Heart right ventricle (tissue), 16 donors: ENCODE results near the gene OR10G6. TPM values are rescaled to one million over a fixed set of nuclear protein-coding genes. Genes with fewer than 3 reads are reported as not detected.
"Not testable (repeated sequence)": the region's sequence is repeated elsewhere in the genome, so short reads cannot be mapped to it uniquely, and the experiment has no call there.

Experiments
- ATAC-seq, 8 donors: fragments of 200-7000 bp; cut with Tn5 transposase; one replicate each; pipeline ENCODE4 v1.9.1; 2020; ENCODE audit warnings: mild to moderate bottlenecking in 8 of 8, moderate library complexity in 8 of 8, moderate number of reproducible peaks in 1 of 8
- DNase-seq, 2 donors: peaks; one replicate each; pipeline ENCODE4 v3.0.0-alpha.2; 2020
- H3K27ac ChIP-seq, 10 donors: fragments of 200-600 bp; sonication (generic) in 2 of 10; one replicate each; pipeline versions ENCODE4 v1.5.0 to v1.8.0; 2020 to 2022; ENCODE audit warnings: mild to moderate bottlenecking in 3 of 10
- H3K27me3 ChIP-seq, 7 donors: fragments of 200-600 bp; one replicate each; pipeline ENCODE4 v1.8.0; 2021 to 2022; ENCODE audit warnings: mild to moderate bottlenecking in 2 of 7
- H3K36me3 ChIP-seq, 9 donors: fragments of 200-600 bp; sonication (generic) in 1 of 9; one replicate each; pipeline versions ENCODE4 v1.5.0 to v1.8.0; 2020 to 2022; ENCODE audit warnings: mild to moderate bottlenecking in 2 of 9
- H3K4me1 ChIP-seq, 9 donors: fragments of 200-600 bp; sonication (generic) in 1 of 9; one replicate each; pipeline versions ENCODE4 v1.5.0 to v1.8.0; 2020 to 2022; ENCODE audit warnings: mild to moderate bottlenecking in 4 of 9
- H3K4me3 ChIP-seq, 10 donors: fragments of 200-600 bp; sonication (generic) in 2 of 10; one replicate each; pipeline versions ENCODE4 v1.5.0 to v1.8.0; 2020 to 2022; ENCODE audit warnings: mild to moderate bottlenecking in 7 of 10, moderate library complexity in 2 of 10
- H3K9me3 ChIP-seq, 11 donors: fragments of 200-600 bp in 10 of 11; sonication (generic) in 2 of 11; one replicate each; pipeline versions ENCODE4 v1.5.0 to v1.8.0; 2013 to 2022; ENCODE audit warnings: mild to moderate bottlenecking in 2 of 11, control low read depth in 1 of 11, moderate library complexity in 1 of 11
- WGBS, 2 donors: extraction: QIAGEN DNeasy Blood & Tissue Kit; methylation state at CpG; one replicate each; pipeline ENCODE4 v1.1.7; 2013; ENCODE audit warnings: inconsistent platforms in 1 of 2; 5-methylcytosine and 5-hydroxymethylcytosine counted together
- intact Hi-C, 10 donors: fragments of 100-400 bp; cut with DNase I; formaldehyde crosslinking; loops; one replicate each; pipeline versions ENCODE4 v1.11.1 to v1.14.2; 2022
- polyA plus RNA-seq, 2 donors: library from polyadenylated mRNA; stranded (reverse); fragments of 200-250 nt; gene quantifications; one replicate each; pipeline ENCODE4 v1.2.3, GENCODE V29; 2013
- total RNA-seq, 10 donors: library from RNA; stranded (reverse); fragmentation: NEBNext Ultra II Directional in 3 of 10; extraction: Animal tissue kit (Norgen Biotek cat#: 25700) in 3 of 10; gene quantifications; one replicate each; pipeline versions ENCODE4 v1.2.1 to v1.2.4, GENCODE V29; 2021 to 2023
- TF ChIP-seq, protein P1 (sequence below), 9 donors: fragments of 200-600 bp; sonication (generic) in 2 of 9; IDR thresholded peaks; one replicate each; pipeline versions ENCODE4 v1.5.0 to v1.8.0; 2021 to 2022; ENCODE audit warnings: antibody characterized with exemption in 9 of 9, mild to moderate bottlenecking in 5 of 9, moderate library complexity in 1 of 9
- donor health status: Arrhythmogenic right ventricular cardiomyopathy.
- donor health status: ischemic (EF 13 %, LVEDD 7.1; RV severe dilation, severe dysfunction).
- donor health status: healthy with polysubstance abuse.
- donor health status: DM: no; HTN: yes; CAD: no.
- donor health status: DM: no; HTN: no; CAD: no.
- donor health status: ischemic (EF 25% LVEDD 6.9; RV normal size, moderate dysfunction).
- donor health status: ischemic (EF 25% LVEDD 5.7; RV mildly dilated, moderate dysfunction).
- donor health status: healthy.
- donor health status: DM: yes; HTN: yes; CAD: no.
- donor health status: Ischemic cardiomyopathy.
- donor health status: ischemic (EF 35%, LVEDD 5.7; RV mildly dilated, moderate dysfunction).
- donor health status: nonischemic (EF 11% LVEDD 7.7; RV severe dilation, severe dysfunction).
- donor health status: DM: yes; HTN: yes; CAD: no.
- donor health status: PGD.
- donor health status: ischemic (EF 29% LVEDD 5.4; RV normal size, mild dysfunction).
- donor health status: nonischemic (EF 23%, LVEDD 6.1; RV moderate dilation, normal function).

The OR10G6 gene
- total and polyA plus RNA-seq, 12 donors, result not detected

DNA sequence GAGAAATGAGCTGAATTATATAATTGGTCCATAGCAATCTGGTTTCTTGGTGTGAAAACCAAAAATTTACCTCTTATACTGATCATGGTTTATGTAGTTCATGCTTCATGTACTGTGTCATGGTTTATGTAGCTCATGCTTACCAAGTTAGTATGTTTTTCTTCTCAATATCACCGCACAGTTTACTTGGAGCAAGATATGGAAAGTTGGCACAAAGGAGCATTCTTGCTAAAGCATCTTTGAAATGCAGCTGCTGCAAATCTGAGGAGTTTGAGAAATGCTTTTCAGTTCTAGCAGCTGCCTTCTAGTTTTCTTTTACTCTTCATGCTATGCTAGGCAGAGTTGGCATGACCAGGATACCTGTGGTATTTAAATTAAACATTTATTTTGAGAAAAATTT lies 41.7 kb upstream of the OR10G6 start:
- Histone ChIP-seq H3K4me3 (no peak overlapping the region), H3K4me1 (no peaks in the 10 kb centered on the region), H3K9me3 (no peaks in the 10 kb centered on the region), H3K27me3 (peaks cover 0 to 3% (median 0%) of the 10 kb centered on the region in 7 donors), H3K36me3 (no peaks in the 10 kb centered on the region), H3K27ac (no peak overlapping the region)
- DNase-seq, result no peak
- intact Hi-C loops, result no loop called here
- no peak for ATAC-seq
- 50 to 62% methylated on average over 1 of the region's 1 CpG for WGBS, 2 donors
- TF ChIP-seq, protein P1, sequence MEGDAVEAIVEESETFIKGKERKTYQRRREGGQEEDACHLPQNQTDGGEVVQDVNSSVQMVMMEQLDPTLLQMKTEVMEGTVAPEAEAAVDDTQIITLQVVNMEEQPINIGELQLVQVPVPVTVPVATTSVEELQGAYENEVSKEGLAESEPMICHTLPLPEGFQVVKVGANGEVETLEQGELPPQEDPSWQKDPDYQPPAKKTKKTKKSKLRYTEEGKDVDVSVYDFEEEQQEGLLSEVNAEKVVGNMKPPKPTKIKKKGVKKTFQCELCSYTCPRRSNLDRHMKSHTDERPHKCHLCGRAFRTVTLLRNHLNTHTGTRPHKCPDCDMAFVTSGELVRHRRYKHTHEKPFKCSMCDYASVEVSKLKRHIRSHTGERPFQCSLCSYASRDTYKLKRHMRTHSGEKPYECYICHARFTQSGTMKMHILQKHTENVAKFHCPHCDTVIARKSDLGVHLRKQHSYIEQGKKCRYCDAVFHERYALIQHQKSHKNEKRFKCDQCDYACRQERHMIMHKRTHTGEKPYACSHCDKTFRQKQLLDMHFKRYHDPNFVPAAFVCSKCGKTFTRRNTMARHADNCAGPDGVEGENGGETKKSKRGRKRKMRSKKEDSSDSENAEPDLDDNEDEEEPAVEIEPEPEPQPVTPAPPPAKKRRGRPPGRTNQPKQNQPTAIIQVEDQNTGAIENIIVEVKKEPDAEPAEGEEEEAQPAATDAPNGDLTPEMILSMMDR (IDR thresholded peaks at IDR 0.05), result no peak

DNA sequence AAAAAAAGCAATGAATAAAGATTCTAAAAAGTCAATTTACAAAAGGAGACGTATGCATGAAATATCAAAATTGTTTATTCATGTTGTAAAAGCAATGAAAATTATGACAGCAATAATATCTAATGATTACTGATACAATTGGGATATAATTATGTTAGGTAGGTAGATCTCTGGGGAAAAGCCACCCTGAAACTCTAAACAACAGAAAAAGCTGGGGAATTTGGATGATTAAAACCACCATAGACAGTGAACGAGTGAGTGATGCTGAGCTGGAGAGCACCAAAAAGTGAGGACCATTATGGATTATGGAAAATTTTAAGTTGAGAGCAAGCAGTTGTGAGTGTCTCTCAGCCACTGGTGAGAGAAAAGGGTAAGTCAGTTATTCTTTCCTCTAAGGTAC lies 31.5 kb upstream of the OR10G6 start, which contains the start of gene OR10G8:
TSS of gene OR10G8 (plus strand) at position 301 of the 400 bp plus-strand sequence. CDS start 2,825 bp downstream, outside the sequence.
- no peaks in the 10 kb centered on the region for H3K27me3 ChIP-seq
- TF ChIP-seq, protein P1 (IDR thresholded peaks at IDR 0.05), result no peak
- no peaks in the 10 kb centered on the region for H3K4me1 ChIP-seq
- intact Hi-C loops, result no loop called here
- no peaks in the 10 kb centered on the region for H3K9me3 ChIP-seq
- no peaks in the 10 kb centered on the region for H3K36me3 ChIP-seq
- ATAC-seq (no peak), DNase-seq (no peak)
- 76 to 83% methylated on average over 2 of the region's 2 CpGs for WGBS, 2 donors
- no peak within 1 kb of the TSS for H3K4me3 ChIP-seq
- H3K27ac ChIP-seq, result no peak within 1 kb of the TSS

DNA sequence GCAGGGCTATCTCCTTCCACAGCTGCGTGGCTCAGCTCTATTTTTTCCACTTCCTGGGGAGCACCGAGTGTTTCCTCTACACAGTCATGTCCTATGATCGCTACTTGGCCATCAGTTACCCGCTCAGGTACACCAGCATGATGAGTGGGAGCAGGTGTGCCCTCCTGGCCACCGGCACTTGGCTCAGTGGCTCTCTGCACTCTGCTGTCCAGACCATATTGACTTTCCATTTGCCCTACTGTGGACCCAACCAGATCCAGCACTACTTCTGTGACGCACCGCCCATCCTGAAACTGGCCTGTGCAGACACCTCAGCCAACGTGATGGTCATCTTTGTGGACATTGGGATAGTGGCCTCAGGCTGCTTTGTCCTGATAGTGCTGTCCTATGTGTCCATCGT lies 20.9 kb upstream of the OR10G6 start:
- H3K4me3 ChIP-seq, H3K27me3 ChIP-seq, H3K27ac ChIP-seq, H3K9me3 ChIP-seq, DNase-seq, ATAC-seq, H3K36me3 ChIP-seq, H3K4me1 ChIP-seq, intact Hi-C loops: not testable (repeated sequence)
- WGBS, 2 donors, result 83 to 94% methylated on average over 6 to 7 of the region's 9 CpGs

DNA sequence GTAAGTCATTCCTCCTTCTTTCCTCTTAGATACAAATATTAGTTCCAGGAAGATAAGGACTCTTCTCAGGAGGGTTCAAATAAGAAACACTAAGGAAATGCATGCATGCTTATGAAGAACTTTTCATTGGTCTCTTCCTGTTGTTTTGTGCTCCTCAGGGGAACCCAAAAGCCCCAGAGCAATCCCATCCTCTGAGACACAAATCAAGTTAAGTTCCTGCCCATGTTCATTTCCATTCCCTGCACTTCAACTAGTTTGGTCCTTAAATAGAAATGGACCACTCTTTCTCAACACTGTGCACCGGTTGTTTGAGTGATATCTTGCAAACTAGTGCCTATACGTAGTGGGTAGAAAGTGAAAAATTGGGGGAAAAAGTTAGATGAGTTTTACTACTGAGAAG lies 17.7 kb upstream of the OR10G6 start, which contains the start of gene OR10G4:
TSS of gene OR10G4 (plus strand) at position 301 of the 400 bp plus-strand sequence. CDS start 2,578 bp downstream, outside the sequence.
- DNase-seq, result no peak
- no peak within 1 kb of the TSS for H3K27ac ChIP-seq
- no peaks in the 10 kb centered on the region for H3K27me3 ChIP-seq
- no peaks in the 10 kb centered on the region for H3K9me3 ChIP-seq
- TF ChIP-seq, protein P1 (IDR thresholded peaks at IDR 0.05), result no peak
- 74 to 75% methylated on average over 2 of the region's 2 CpGs for WGBS, 2 donors
- no peak within 1 kb of the TSS for H3K4me3 ChIP-seq
- ATAC-seq, result no peak
- H3K36me3 ChIP-seq, result no peaks in the 10 kb centered on the region
- no peaks in the 10 kb centered on the region for H3K4me1 ChIP-seq
- intact Hi-C loops, result no loop called here

DNA sequence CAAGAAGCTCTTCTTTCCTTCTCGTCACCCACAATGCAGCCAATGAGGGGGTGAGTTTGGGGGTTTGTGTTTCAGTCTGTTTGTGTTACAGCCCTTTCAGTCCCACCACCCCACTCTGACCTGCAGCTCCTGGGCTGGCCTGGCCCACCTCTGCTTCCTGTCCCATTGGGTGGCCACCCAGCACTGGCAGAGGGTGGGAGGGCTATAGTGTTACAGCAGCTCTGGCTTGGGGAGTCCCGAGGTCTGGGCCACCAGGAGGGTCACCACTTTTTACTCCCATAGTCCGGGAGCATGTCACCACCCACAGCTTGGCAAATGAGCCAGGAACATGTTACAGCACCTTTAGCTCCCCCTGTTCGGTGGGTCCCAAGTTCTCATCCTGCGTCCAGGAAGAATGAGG lies 15.7 kb downstream of the OR10G6 start:
- peaks cover 0 to 14% (median 0%) of the 10 kb centered on the region in 11 donors for H3K9me3 ChIP-seq
- H3K4me3 ChIP-seq, result no peak overlapping the region
- no peaks in the 10 kb centered on the region for H3K36me3 ChIP-seq
- H3K27me3 ChIP-seq, result no peaks in the 10 kb centered on the region
- intact Hi-C loops, result no loop called here
- DNase-seq (no peak), ATAC-seq (no peak)
- H3K27ac ChIP-seq, result no peak overlapping the region
- TF ChIP-seq, protein P1 (IDR thresholded peaks at IDR 0.05), result no peak
- 84 to 85% methylated on average over 5 of the region's 5 CpGs for WGBS, 2 donors
- no peaks in the 10 kb centered on the region for H3K4me1 ChIP-seq
